ENCODE results near the gene LPCAT2. TPM values are rescaled to one million over a fixed set of nuclear protein-coding genes. Genes with fewer than 3 reads are reported as not detected.
"Not testable (repeated sequence)": the region's sequence is repeated elsewhere in the genome, so short reads cannot be mapped to it uniquely, and the experiment has no call there.

Gene LPCAT2
- total RNA-seq, 1 experiment from 2014 or later, result 10.7 TPM

DNA sequence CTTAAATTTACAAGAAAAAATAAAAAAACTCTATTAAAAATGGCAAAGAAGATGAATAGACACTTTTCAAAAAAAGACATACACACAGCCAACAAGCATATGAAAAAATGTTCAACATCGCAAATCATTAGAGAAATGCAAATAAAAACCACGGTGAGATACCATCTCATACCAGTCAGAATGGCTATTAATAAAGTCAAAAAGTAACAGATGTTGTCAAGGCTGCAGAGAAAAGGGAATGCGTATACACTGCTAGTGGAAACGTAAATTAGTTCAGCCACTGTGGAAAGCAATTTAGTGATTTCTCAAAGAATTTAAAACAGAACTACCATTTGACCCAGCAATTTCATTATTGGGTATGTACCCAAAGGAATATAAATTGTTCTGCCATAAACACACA is 89.1 kb downstream of the LPCAT2 start:
- H3K36me3 Mint-ChIP-seq (ENCODE audit: insufficient read depth, unreplicated experiment), result no peaks in the 10 kb centered on the region
- no TSS peak for BruUV-seq (replicated peaks)
- H3K9me3 Mint-ChIP-seq (ENCODE audit: unreplicated experiment), result no peaks in the 10 kb centered on the region
- CTCF ChIA-PET, result no interaction called here
- H3K4me1 Mint-ChIP-seq (ENCODE audit: insufficient read depth, unreplicated experiment), result no peaks in the 10 kb centered on the region
- POLR2A ChIA-PET, result interaction anchor here (1.1 kb wide), 1 partner anchor 29 kb away, joined by 3 read pairs; no protein-coding TSS in a partner anchor
- H3K27ac Mint-ChIP-seq (ENCODE audit: low read depth, unreplicated experiment), result no peak overlapping the region
- H3K4me3 Mint-ChIP-seq (ENCODE audit: unreplicated experiment), result no peak overlapping the region
- intact Hi-C loops (cut with micrococcal nuclease), result no loop called here
- no peaks in the 10 kb centered on the region for H3K27me3 Mint-ChIP-seq (ENCODE audit: insufficient read depth, unreplicated experiment)
- TF ChIP-seq, protein P1, sequence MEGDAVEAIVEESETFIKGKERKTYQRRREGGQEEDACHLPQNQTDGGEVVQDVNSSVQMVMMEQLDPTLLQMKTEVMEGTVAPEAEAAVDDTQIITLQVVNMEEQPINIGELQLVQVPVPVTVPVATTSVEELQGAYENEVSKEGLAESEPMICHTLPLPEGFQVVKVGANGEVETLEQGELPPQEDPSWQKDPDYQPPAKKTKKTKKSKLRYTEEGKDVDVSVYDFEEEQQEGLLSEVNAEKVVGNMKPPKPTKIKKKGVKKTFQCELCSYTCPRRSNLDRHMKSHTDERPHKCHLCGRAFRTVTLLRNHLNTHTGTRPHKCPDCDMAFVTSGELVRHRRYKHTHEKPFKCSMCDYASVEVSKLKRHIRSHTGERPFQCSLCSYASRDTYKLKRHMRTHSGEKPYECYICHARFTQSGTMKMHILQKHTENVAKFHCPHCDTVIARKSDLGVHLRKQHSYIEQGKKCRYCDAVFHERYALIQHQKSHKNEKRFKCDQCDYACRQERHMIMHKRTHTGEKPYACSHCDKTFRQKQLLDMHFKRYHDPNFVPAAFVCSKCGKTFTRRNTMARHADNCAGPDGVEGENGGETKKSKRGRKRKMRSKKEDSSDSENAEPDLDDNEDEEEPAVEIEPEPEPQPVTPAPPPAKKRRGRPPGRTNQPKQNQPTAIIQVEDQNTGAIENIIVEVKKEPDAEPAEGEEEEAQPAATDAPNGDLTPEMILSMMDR (IDR thresholded peaks at IDR 0.05; ENCODE audit: unreplicated experiment), result no peak
- no peak for DNase-seq (ENCODE audit: unreplicated experiment)

DNA sequence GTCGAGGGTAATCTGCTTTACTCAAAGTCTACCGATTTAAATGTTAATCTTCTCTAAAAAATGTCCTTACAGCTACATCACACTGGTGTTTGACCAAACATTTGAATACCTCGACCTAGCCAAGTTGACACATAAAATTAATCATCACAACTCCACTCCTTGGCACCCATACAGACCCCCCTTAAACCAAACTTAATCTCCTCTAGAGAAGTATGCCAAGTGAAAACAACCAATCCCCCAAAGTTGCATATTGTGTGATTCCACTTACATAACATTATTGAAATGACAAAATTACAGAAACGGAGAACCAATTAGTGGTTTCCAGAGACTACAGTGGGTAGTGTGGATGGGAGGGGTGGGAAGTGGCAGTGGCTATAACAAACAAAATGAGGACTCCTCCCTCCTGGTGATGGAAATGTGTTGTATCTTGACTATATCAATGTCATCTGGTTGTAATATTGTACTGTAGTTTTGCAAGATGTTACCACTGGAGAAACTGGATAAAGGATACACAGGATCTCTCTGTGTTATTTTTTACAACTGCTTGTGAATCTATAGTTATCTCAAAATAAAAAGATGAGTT is 97.0 kb downstream of the LPCAT2 start:
- no peak overlapping the region for H3K4me3 Mint-ChIP-seq (ENCODE audit: unreplicated experiment)
- H3K9me3 Mint-ChIP-seq (ENCODE audit: unreplicated experiment), result peaks cover 11% of the 10 kb centered on the region
- POLR2A ChIA-PET, result no interaction called here
- DNase-seq (ENCODE audit: unreplicated experiment), result peak; percentile 31
- H3K4me1 Mint-ChIP-seq (ENCODE audit: insufficient read depth, unreplicated experiment), result peaks cover 8% of the 10 kb centered on the region
- TF ChIP-seq, protein P1 (IDR thresholded peaks at IDR 0.05; ENCODE audit: unreplicated experiment), result no peak
- peak overlapping the region; percentile 9 for H3K27ac Mint-ChIP-seq (ENCODE audit: low read depth, unreplicated experiment)
- no peaks in the 10 kb centered on the region for H3K27me3 Mint-ChIP-seq (ENCODE audit: insufficient read depth, unreplicated experiment)
- no peaks in the 10 kb centered on the region for H3K36me3 Mint-ChIP-seq (ENCODE audit: insufficient read depth, unreplicated experiment)
- no TSS peak for BruUV-seq (replicated peaks)
- intact Hi-C loops (cut with micrococcal nuclease), result no loop called here
- CTCF ChIA-PET, result interaction anchor here (2.0 kb wide), 1 partner anchor 141 kb away, joined by 5 read pairs; no protein-coding TSS in a partner anchor

DNA sequence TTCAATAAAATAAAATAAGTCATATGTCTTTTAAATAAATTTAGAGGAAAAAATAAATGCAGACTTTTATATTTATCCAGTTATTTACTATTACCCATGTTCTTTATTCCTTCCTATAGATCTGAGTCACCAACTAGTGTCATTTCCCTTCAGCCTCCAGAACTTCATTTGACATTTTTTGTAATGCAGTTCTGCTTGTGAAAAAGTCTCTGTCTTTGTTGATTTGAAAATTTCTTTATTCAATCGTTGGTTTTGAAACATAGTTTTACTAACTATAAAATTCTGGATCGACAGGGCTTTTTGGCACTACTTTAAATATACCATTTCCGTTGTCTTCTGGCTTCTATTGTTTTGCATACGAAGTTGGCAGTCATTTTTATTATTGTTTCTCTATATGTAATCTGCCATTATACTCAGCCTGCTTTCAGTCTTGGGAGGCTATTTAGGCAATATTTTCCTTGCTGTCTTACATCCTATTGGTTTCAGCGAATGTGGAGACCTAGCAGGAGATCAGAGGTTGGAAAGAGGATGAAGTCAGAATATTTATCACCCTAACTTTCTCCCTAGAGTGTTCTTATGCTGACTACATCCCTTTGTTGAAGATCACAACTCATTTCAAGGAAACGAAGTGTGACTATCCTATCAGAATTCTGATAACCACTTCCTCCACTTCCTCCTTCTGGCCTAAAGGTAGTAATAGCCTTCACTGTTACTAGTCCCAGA is 104.9 kb downstream of the LPCAT2 start:
- no peak overlapping the region for H3K4me3 Mint-ChIP-seq (ENCODE audit: unreplicated experiment)
- BruUV-seq (replicated peaks), result no TSS peak
- no peak overlapping the region for H3K27ac Mint-ChIP-seq (ENCODE audit: low read depth, unreplicated experiment)
- no peak for DNase-seq (ENCODE audit: unreplicated experiment)
- H3K27me3 Mint-ChIP-seq (ENCODE audit: insufficient read depth, unreplicated experiment), result no peaks in the 10 kb centered on the region
- intact Hi-C loops (cut with micrococcal nuclease), result no loop called here
- H3K9me3 Mint-ChIP-seq (ENCODE audit: unreplicated experiment), result peaks cover 12% of the 10 kb centered on the region
- H3K4me1 Mint-ChIP-seq (ENCODE audit: insufficient read depth, unreplicated experiment), result no peaks in the 10 kb centered on the region
- no peaks in the 10 kb centered on the region for H3K36me3 Mint-ChIP-seq (ENCODE audit: insufficient read depth, unreplicated experiment)
- ChIA-PET CTCF (interaction anchor here (1.0 kb wide), 1 partner anchor 90 kb away, joined by 4 read pairs; no protein-coding TSS in a partner anchor), POLR2A (no interaction called here)
- TF ChIP-seq, protein P1 (IDR thresholded peaks at IDR 0.05; ENCODE audit: unreplicated experiment), result no peak

DNA sequence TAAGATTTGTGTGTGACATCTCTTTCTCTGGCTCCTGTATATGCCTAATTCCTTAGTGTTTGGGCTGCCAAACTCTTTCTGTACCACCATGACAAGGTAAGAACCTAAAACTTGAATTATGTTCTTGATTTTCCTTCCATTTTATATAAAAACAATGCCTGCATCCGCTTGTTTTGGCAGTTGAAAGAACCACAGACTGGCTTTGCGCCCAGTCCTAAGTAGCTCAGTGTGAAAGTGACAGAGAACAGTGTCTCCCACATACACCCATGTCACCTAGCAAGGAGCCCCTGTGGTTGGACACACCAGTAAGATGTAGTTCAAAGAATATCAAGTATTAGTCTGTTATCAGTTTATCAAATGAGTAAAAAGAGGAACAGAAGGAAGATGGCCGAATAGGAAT is 106.2 kb downstream of the LPCAT2 start:
- no peak overlapping the region for H3K27ac Mint-ChIP-seq (ENCODE audit: low read depth, unreplicated experiment)
- ChIA-PET POLR2A (no interaction called here), CTCF (interaction anchor here (0.9 to 1.0 kb wide), 3 partner anchors 87 to 150 kb away, joined by 3 to 4 read pairs (median 3); no protein-coding TSS in a partner anchor)
- intact Hi-C loops (cut with micrococcal nuclease), result no loop called here
- BruUV-seq (replicated peaks), result no TSS peak
- DNase-seq (ENCODE audit: unreplicated experiment), result no peak
- TF ChIP-seq, protein P1 (IDR thresholded peaks at IDR 0.05; ENCODE audit: unreplicated experiment), result no peak
- no peak overlapping the region for H3K4me3 Mint-ChIP-seq (ENCODE audit: unreplicated experiment)
- H3K27me3 Mint-ChIP-seq (ENCODE audit: insufficient read depth, unreplicated experiment), result no peaks in the 10 kb centered on the region
- no peaks in the 10 kb centered on the region for H3K4me1 Mint-ChIP-seq (ENCODE audit: insufficient read depth, unreplicated experiment)
- H3K36me3 Mint-ChIP-seq (ENCODE audit: insufficient read depth, unreplicated experiment), result no peaks in the 10 kb centered on the region
- H3K9me3 Mint-ChIP-seq (ENCODE audit: unreplicated experiment), result peaks cover 9% of the 10 kb centered on the region

DNA sequence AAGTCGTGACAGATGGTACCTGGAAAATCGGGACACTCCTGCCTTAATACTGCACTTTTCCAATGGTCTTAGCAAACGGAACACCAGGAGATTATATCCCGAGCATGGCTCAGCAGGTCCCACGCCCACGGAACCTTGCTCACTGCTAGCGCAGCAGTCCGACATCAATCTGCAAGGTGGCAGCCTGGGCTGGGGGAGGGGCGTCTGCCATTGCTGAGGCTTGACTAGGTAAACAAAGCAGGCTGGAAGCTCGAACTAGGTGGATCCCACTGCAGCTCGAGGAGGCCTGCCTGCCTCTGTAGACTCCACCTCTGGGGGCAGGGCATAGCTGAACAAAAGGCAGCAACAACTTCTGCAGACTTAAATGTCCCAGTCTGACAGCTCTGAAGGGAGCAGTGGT is 106.8 kb downstream of the LPCAT2 start:
- H3K27ac Mint-ChIP-seq (ENCODE audit: low read depth, unreplicated experiment); H3K27me3 Mint-ChIP-seq (ENCODE audit: insufficient read depth, unreplicated experiment); H3K9me3 Mint-ChIP-seq (ENCODE audit: unreplicated experiment); H3K4me3 Mint-ChIP-seq (ENCODE audit: unreplicated experiment); intact Hi-C loops (cut with micrococcal nuclease); BruUV-seq (replicated peaks); DNase-seq (ENCODE audit: unreplicated experiment); H3K36me3 Mint-ChIP-seq (ENCODE audit: insufficient read depth, unreplicated experiment); H3K4me1 Mint-ChIP-seq (ENCODE audit: insufficient read depth, unreplicated experiment): not testable (repeated sequence)
- CTCF ChIA-PET, result interaction anchor here (0.7 to 0.9 kb wide), 3 partner anchors 10 to 1632 kb away, joined by 3 read pairs; no protein-coding TSS in a partner anchor
- POLR2A ChIA-PET, result interaction anchor here (0.7 kb wide), 1 partner anchor 1168 kb away, joined by 4 read pairs; no protein-coding TSS in a partner anchor
